ENCODE measurements around the gene CDK14.
"Not testable (repeated sequence)": the region's sequence is repeated elsewhere in the genome, so short reads cannot be mapped to it uniquely, and the experiment has no call there.

The CDK14 gene

DNA sequence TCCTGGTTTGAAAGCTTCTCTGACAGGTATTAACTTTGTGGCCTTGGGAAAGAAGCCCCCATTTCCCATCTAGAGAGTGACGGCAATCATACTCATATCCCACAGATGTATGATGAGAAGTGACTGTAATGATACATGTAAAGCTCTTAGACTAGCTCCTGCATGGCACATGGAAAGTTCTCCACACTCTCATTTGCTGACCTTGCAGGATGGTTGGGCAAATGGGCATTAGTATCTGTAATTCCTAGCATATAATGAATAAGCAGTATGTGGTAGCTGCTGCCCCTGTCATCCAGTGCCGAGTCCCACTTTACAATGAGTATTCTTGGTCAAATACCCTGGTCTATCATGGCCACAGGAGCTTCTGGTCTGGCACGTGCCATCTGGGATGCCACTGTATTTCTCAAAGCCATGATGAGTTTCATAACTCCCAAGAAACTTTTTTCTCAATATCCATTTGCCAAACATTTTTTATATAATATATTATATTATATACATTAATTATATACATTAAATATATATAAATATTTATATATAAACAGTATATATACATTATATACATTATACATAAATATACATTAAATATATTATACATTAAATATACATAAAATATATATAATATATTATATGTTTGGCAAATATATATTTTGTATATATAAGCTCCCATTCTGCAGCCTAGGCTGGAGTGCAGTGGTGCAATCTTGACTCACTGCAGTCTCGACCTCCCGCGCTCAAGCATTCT, 561.6 kb downstream of the CDK14 start:
- DNase-seq (ENCODE audit: low read depth): no peak

- DNase-seq (ENCODE audit: low read depth): no peak
Measured at GRCh38 chr7:91162436-91162835, 566.3 kb downstream of the CDK14 start.

GRCh38 chr7:91164506-91164905, 568.4 kb downstream of the CDK14 start:
- no peak for DNase-seq (ENCODE audit: low read depth)

GRCh38 chr7:91165006-91165845, 569.1 kb downstream of the CDK14 start:
- DNase-seq (ENCODE audit: low read depth): peak; percentile 95

- peak; percentile 73 for DNase-seq (ENCODE audit: low read depth)
Measured at GRCh38 chr7:91165846-91166230, 569.7 kb downstream of the CDK14 start.

GRCh38 chr7:91168871-91169829, 573.0 kb downstream of the CDK14 start:
- peak; percentile 29 for DNase-seq (ENCODE audit: low read depth)

- DNase-seq (ENCODE audit: low read depth): no peak
Measured at GRCh38 chr7:91169830-91170191, 573.7 kb downstream of the CDK14 start.

DNA sequence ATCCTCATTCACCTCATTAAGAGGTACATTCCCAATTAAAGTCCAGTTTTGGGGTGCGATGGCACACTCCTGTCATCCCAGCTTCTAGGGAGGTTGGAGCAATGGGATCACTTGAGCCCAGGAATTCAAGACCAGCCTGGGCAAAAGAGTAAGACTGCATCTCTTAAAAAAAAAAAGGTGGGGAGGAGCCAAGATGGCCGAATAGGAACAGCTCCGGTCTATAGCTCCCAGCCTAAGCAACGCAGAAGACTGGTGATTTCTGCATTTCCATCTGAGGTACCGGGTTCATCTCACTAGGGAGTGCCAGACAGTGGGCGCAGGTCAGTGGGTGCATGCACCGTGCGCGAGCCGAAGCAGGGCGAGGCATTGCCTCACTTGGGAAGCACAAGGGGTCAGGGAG, 577.1 kb downstream of the CDK14 start:
- not testable (repeated sequence) for DNase-seq (ENCODE audit: low read depth)

DNA sequence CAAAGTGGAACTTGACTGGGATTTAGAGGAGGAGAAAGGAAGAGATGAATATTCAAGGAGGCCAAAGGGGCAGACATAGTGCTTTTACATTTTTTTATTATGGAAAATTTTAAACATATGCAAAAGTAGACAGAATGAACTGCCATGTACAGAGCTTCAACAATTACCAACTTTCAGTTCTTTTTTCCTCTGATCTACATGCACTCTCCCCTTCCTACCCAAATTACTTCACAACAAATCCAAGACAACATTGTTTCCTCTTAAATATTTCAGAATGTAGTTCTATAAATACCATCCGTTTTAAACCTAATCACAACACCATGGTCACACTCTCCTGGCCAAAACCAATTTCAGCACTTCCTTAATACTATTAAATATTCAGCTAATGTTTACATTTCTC, 584.6 kb downstream of the CDK14 start:
- no peak for DNase-seq (ENCODE audit: low read depth)

- DNase-seq (ENCODE audit: low read depth): no peak
Measured at GRCh38 chr7:91181949-91182348, 585.8 kb downstream of the CDK14 start.

- DNase-seq (ENCODE audit: low read depth): peak; percentile 47
Measured at GRCh38 chr7:91182819-91183764, 587.0 kb downstream of the CDK14 start.

- no peak for DNase-seq (ENCODE audit: low read depth)
Measured at GRCh38 chr7:91185771-91186170, 589.6 kb downstream of the CDK14 start.

- no peak for DNase-seq (ENCODE audit: low read depth)
Measured at GRCh38 chr7:91187061-91187460, 590.9 kb downstream of the CDK14 start.

- no peak for DNase-seq (ENCODE audit: low read depth)
Measured at GRCh38 chr7:91191771-91192170, 595.6 kb downstream of the CDK14 start.

- DNase-seq (ENCODE audit: low read depth): peak; percentile 61
Measured at GRCh38 chr7:91193141-91193540, 597.0 kb downstream of the CDK14 start.

- DNase-seq (ENCODE audit: low read depth): no peak
Measured at GRCh38 chr7:91194841-91195240, 598.7 kb downstream of the CDK14 start.

DNA sequence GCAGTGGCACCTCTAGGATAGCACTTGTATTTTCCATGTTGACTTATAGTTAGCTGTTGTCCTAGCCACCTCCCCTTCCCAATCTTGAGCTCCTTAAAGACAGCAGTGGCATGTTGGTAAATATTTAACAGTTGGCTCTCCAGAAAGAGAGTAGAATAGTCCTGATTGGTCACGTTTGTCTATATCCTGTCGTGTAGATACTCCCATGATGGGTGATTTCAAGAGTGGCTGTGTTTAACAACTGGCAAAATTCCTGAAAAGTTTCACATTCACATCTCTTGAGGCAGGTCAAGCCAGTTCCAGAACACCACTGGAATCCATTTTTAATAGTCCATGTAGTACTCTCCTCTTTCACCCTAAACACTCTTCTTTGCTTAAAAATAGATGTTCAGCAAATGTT, 599.9 kb downstream of the CDK14 start:
- DNase-seq (ENCODE audit: low read depth): no peak

- DNase-seq (ENCODE audit: low read depth): peak; percentile 8
Measured at GRCh38 chr7:91198371-91198770, 602.2 kb downstream of the CDK14 start.

- no peak for DNase-seq (ENCODE audit: low read depth)
Measured at GRCh38 chr7:91199601-91200000, 603.5 kb downstream of the CDK14 start.

DNA sequence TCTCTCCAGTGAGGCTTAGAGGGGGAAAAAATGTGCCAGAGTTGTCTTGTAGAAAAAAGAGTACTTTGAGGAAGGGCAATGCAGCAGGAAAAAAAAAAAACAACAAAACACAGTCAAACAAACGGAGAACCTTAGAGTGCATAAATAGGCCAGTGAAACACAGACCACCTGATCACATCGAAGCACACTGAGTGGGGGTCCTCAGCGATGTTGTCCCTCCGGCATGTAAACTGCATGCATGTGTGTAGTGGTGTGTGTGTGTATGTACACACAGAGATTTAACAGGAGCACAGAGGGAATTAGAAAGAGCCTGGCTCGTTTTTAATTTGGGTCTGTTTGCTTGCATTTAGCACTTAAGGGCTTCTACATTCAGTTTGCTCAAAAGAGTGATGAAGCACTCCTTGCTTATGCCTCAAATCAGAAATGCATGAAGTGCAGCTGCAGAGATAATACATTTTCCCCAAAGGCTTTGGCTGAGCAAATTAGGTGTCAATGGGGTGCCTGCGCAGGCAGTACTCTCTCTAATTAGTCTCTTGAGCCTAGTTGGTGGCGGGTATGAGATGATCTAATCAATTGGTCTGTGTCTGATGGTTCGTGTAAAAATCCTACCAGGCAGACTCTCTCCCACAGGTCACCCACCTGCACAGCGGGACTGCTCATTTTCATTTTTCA, 605.5 kb downstream of the CDK14 start:
- DNase-seq (ENCODE audit: low read depth): no peak

Measured in amniotic epithelial cell (primary cell).